K562 (cell line): ENCODE data around the gene PRKAG2. TPM values are rescaled to one million over a fixed set of nuclear protein-coding genes. Genes with fewer than 3 reads are reported as not detected.

ENCODE experiments used
- ATAC-seq: fragments of 200-7000 bp; cut with Tn5 transposase; 3 replicates; pipeline ENCODE4 v1.9.1; 2020; ENCODE audit warnings: moderate library complexity
- BruUV-seq: library from RNA; stranded (reverse); fragments of 400-500 nt; replicated peaks from 2 replicates; lab custom pipeline; 2021; lab: Mats Ljungman, UMichigan
- CTCF ChIA-PET: fragments of 300-600 bp; formaldehyde crosslinking; extraction: SDS; loops from one replicate; lab custom pipeline; 2021; ENCODE audit warnings: low intra/inter-chr PET ratio; lab: Yijun Ruan, JAX
- POLR2A ChIA-PET: fragments of 300-600, 350-650 bp; sonication (Branson Sonifier 250); formaldehyde crosslinking; extraction: SDS; loops from one replicate; lab custom pipeline; 2021; ENCODE audit warnings: antibody characterized with exemption, inconsistent platforms; lab: Yijun Ruan, JAX
- DNase-seq, 4 experiments: peaks; one replicate each; pipeline versions ENCODE4 v3.0.0 to v3.0.0-alpha.2; 2011 to 2018; ENCODE audit warnings: low spot score in 3 of 4, mixed read lengths in 3 of 4; ENCODE audit errors: extremely low read depth in 1 of 4
- FAIRE-seq: peaks from 2 replicates; lab custom pipeline; 2011; peaks lifted over from hg19 to GRCh38; lab: Jason Lieb, UNC
- H2AFZ ChIP-seq: 2 replicates; pipeline ENCODE4 v1.6.0; 2011; ENCODE audit warnings: low read depth, low read length, control low read depth, inconsistent platforms
- H3K27ac ChIP-seq: fragments of 200-600 bp; 3 replicates; pipeline ENCODE4 v1.8.0; 2011; ENCODE audit warnings: low read depth, mild to moderate bottlenecking, control low read depth, inconsistent platforms, low read length, moderate library complexity, mixed read lengths; ENCODE audit errors: extremely low read depth
- H3K27me3 ChIP-seq, 2 experiments: fragments of 300-600 bp in 1 of 2; 2 replicates in 1 of 2; 3 replicates in 1 of 2; pipeline versions ENCODE4 v1.6.0 to v1.8.0; 2011; ENCODE audit warnings: inconsistent platforms in 2 of 2, low read length in 2 of 2, mild to moderate bottlenecking in 1 of 2, mixed read lengths in 1 of 2, moderate library complexity in 1 of 2; ENCODE audit not compliant: control insufficient read depth in 2 of 2, insufficient read depth in 2 of 2
- H3K36me3 ChIP-seq: fragments of 300-600 bp; 3 replicates; pipeline ENCODE4 v1.8.0; 2011; ENCODE audit warnings: mild to moderate bottlenecking, low read length, inconsistent platforms; ENCODE audit not compliant: control insufficient read depth, insufficient read depth
- H3K4me1 ChIP-seq, 2 experiments: fragments of 200-600 bp in 1 of 2; replicated peaks in 1 of 2; 2 replicates in 1 of 2; 3 replicates in 1 of 2; pipeline versions ENCODE4 v1.5.1 to v1.8.0; 2011; ENCODE audit warnings: inconsistent platforms in 2 of 2, low read length in 2 of 2, mild to moderate bottlenecking in 1 of 2, mixed read lengths in 1 of 2, moderate library complexity in 1 of 2; ENCODE audit not compliant: control insufficient read depth in 2 of 2, insufficient read depth in 2 of 2
- H3K4me2 ChIP-seq: 2 replicates; pipeline ENCODE4 v1.6.1; 2011; ENCODE audit warnings: low read length, control low read depth, inconsistent platforms, mixed read lengths; ENCODE audit not compliant: insufficient read depth
- H3K4me3 ChIP-seq: fragments of 200-600 bp; sonication (generic), shearing (Covaris generic); 2 replicates; pipeline ENCODE4 v1.5.1; 2016; ENCODE audit warnings: control low read depth, inconsistent platforms
- H3K79me2 ChIP-seq: fragments of 200-600 bp; 3 replicates; pipeline ENCODE4 v1.8.0; 2011; ENCODE audit warnings: low read length, inconsistent platforms; ENCODE audit not compliant: control insufficient read depth, insufficient read depth
- H3K9ac ChIP-seq, 2 experiments: 2 replicates each; pipeline versions ENCODE4 v1.6.0 to v1.6.1; 2011; ENCODE audit warnings: low read depth in 2 of 2, low read length in 2 of 2, control low read depth in 1 of 2, inconsistent platforms in 1 of 2, mild to moderate bottlenecking in 1 of 2, mixed read lengths in 1 of 2; ENCODE audit not compliant: insufficient read depth in 1 of 2
- H3K9me1 ChIP-seq: one replicate; pipeline ENCODE4 v1.6.0; 2011; ENCODE audit warnings: inconsistent platforms, mild to moderate bottlenecking, low read length, moderate library complexity; ENCODE audit not compliant: control insufficient read depth, insufficient read depth
- H3K9me3 ChIP-seq: replicated peaks from 2 replicates; pipeline ENCODE4 v1.5.1; 2011; ENCODE audit warnings: low read depth, low read length, inconsistent platforms; ENCODE audit not compliant: control insufficient read depth, insufficient read depth
- H4K20me1 ChIP-seq: replicated peaks from 2 replicates; pipeline ENCODE4 v1.6.1; 2011; ENCODE audit warnings: low read length, inconsistent platforms, mixed read lengths; ENCODE audit not compliant: control insufficient read depth, insufficient read depth
- ARID1B ChIP-seq: fragments of 450-650 bp; IDR thresholded peaks from 2 replicates; pipeline ENCODE4 v1.6.1; 2016; ENCODE audit warnings: antibody characterized with exemption, mild to moderate bottlenecking, inconsistent platforms
- CAMTA2 ChIP-seq: fragments of 250-450 bp; sonication (Bioruptor Pico); conservative IDR thresholded peaks from 2 replicates; pipeline ENCODE4 v1.5.1; 2022
- EHMT2 ChIP-seq: fragments of 450-650 bp; IDR thresholded peaks from 2 replicates; pipeline ENCODE4 v1.6.1; 2018; ENCODE audit warnings: antibody characterized with exemption
- ESRRA ChIP-seq: fragments of 450-650 bp; IDR thresholded peaks from 2 replicates; pipeline ENCODE4 v1.6.1; 2014; ENCODE audit warnings: low read depth, mild to moderate bottlenecking, moderate library complexity, borderline replicate concordance
- MBD1 ChIP-seq: fragments of 250-450 bp; sonication (Bioruptor Pico); IDR thresholded peaks from 2 replicates; pipeline ENCODE4 v1.8.0; 2022; ENCODE audit warnings: inconsistent platforms
- MEF2D ChIP-seq: conservative IDR thresholded peaks from 2 replicates; pipeline ENCODE4 v1.6.1; 2016; ENCODE audit warnings: low read depth, missing genetic modification characterization, missing compliant biosample characterization
- NBN ChIP-seq: fragments of 450-650 bp; IDR thresholded peaks from 2 replicates; pipeline ENCODE4 v1.6.1; 2016; ENCODE audit warnings: low read depth, mild to moderate bottlenecking
- NCOA4 ChIP-seq: fragments of 450-650 bp; IDR thresholded peaks from 2 replicates; pipeline ENCODE4 v1.6.1; 2018; ENCODE audit warnings: mild to moderate bottlenecking; ENCODE audit not compliant: partially characterized antibody
- NFE2L1 ChIP-seq: fragments of 450-650 bp; IDR thresholded peaks from 2 replicates; pipeline ENCODE4 v1.6.1; 2016; ENCODE audit warnings: missing genetic modification characterization, low read depth, mild to moderate bottlenecking, missing compliant biosample characterization, moderate library complexity, borderline replicate concordance
- NFXL1 ChIP-seq: fragments of 450-650 bp; formaldehyde crosslinking; IDR thresholded peaks from 2 replicates; pipeline ENCODE4 v1.4.0; 2021; ENCODE audit warnings: mild to moderate bottlenecking
- NR0B1 ChIP-seq: fragments of 450-650 bp; IDR thresholded peaks from one replicate; pipeline ENCODE4 v1.6.1; 2018; ENCODE audit warnings: mild to moderate bottlenecking, moderate library complexity; ENCODE audit not compliant: partially characterized antibody
- NUFIP1 ChIP-seq: fragments of 450-650 bp; IDR thresholded peaks from 2 replicates; pipeline ENCODE4 v1.6.1; 2018; ENCODE audit not compliant: partially characterized antibody
- POLR2G ChIP-seq: fragments of 200-400 bp; formaldehyde crosslinking; IDR thresholded peaks from 2 replicates; pipeline ENCODE4 v1.6.1; 2017; ENCODE audit warnings: low read depth, mild to moderate bottlenecking, antibody characterized with exemption, low read length, moderate library complexity
- PRPF4 ChIP-seq: fragments of 200-400 bp; formaldehyde crosslinking; IDR thresholded peaks from one replicate; pipeline ENCODE4 v1.6.1; 2017; ENCODE audit warnings: low read length, low read depth, mild to moderate bottlenecking; ENCODE audit not compliant: insufficient read depth, poor library complexity, severe bottlenecking
- SRSF3 ChIP-seq: fragments of 200-400 bp; formaldehyde crosslinking; IDR thresholded peaks from 2 replicates; pipeline ENCODE4 v1.6.1; 2016; ENCODE audit warnings: mild to moderate bottlenecking, low read length, moderate library complexity; ENCODE audit not compliant: insufficient read depth
- TCF7L2 ChIP-seq: fragments of 150-350 bp; IDR thresholded peaks from 2 replicates; pipeline ENCODE4 v1.6.1; 2016; ENCODE audit warnings: low read depth, mild to moderate bottlenecking, low read length, moderate library complexity
- ZNF282 ChIP-seq: sonication (generic); formaldehyde crosslinking; IDR thresholded peaks from 2 replicates; pipeline ENCODE4 v1.8.1; 2023; ENCODE audit warnings: missing genetic modification reagents
- ZNF584 ChIP-seq: fragments of 200-800 bp; sonication (Bioruptor generic); IDR thresholded peaks from 2 replicates; pipeline ENCODE4 v1.6.1; 2016; ENCODE audit warnings: low read depth, mild to moderate bottlenecking, missing genetic modification characterization, missing compliant biosample characterization
- ZSCAN32 ChIP-seq: fragments of 450-650 bp; formaldehyde crosslinking; IDR thresholded peaks from 2 replicates; pipeline ENCODE4 v1.4.0; 2020; ENCODE audit warnings: mild to moderate bottlenecking, moderate library complexity
- WGBS: fragments of 100-300 bp; shearing (Covaris generic); methylation state at CpG from one replicate; pipeline ENCODE4 v1.1.6; 2016; ENCODE audit warnings: low coverage, mixed read lengths; ENCODE audit not compliant: insufficient coverage; ENCODE audit errors: missing lambda C conversion rate; 5-methylcytosine and 5-hydroxymethylcytosine counted together
- in situ Hi-C: fragments of 300-500 bp; cut with MboI; formaldehyde crosslinking; loops from 4 replicates; pipeline ENCODE4 v1.15.0; 2018; ENCODE audit warnings: inconsistent platforms, mixed read lengths
- intact Hi-C: fragments of 100-400 bp; cut with micrococcal nuclease; formaldehyde crosslinking; loops from 2 replicates; pipeline ENCODE4 v1.14.2; 2022
- polyA plus RNA-seq, 8 experiments: library from polyadenylated mRNA; depleted of rRNA in 4 of 8; stranded (reverse) in 5 of 8; unstranded in 3 of 8; fragments of >200 nt; fragmentation: Nextera tagmentation in 2 of 8; fragmentation: Illumina TruSeq in 1 of 8; extraction: Ambion mirVana in 2 of 8; extraction: Trizol in 1 of 8; gene quantifications; 2 replicates each; pipeline versions ENCODE4 v1.2.1 to v1.2.3, GENCODE V29; 2011 to 2014; ENCODE audit warnings: inconsistent platforms in 1 of 8, missing spikeins in 1 of 8
- total RNA-seq, 7 experiments: library from RNA; depleted of rRNA in 6 of 7; stranded (reverse); fragments of >200 nt in 6 of 7; fragmentation: Illumina TruSeq in 2 of 7; extraction: Trizol in 2 of 7; gene quantifications; 2 replicates each; pipeline versions ENCODE4 v1.2.1 to v1.2.3, GENCODE V29; 2011 to 2021; ENCODE audit warnings: low replicate concordance in 1 of 7

PRKAG2 gene
- total and polyA plus RNA-seq, 9 of the 15 experiments (the other 6 are each of a cell fraction or from before 2014, with no cell fraction given): 0.99 to 5.6 (median 3.3) TPM

GRCh38 chr7:151681726-151682125 is 195.2 kb downstream of the PRKAG2 start:
- no peak for ATAC-seq
- H3K9ac ChIP-seq: no peak overlapping the region
- no peak for DNase-seq
- in situ Hi-C loops: no loop called here
- no peaks in the 10 kb centered on the region for H3K9me1 ChIP-seq
- intact Hi-C loops: no loop called here
- H3K9me3 ChIP-seq: no peaks in the 10 kb centered on the region
- TF ChIP-seq NUFIP1 (no peak), PRPF4 (no peak), ESRRA (no peak), NR0B1 (no peak), SRSF3 (no peak), MEF2D (no peak), POLR2G (no peak), NBN (no peak), ZNF282 (CRISPR knock-in tag) (no peak), ARID1B (no peak), MBD1 (CRISPR knock-in tag) (no peak), ZSCAN32 (no peak), NCOA4 (no peak), ZNF584 (CRISPR knock-in tag) (no peak), NFE2L1 (no peak), EHMT2 (no peak), TCF7L2 (no peak), NFXL1 (no peak), CAMTA2 (CRISPR knock-in tag) (no peak)
- TF ChIP-seq, all 486 proteins: peak for 0
- ChIA-PET POLR2A (interaction anchor here (0.7 to 2.2 kb wide), 4 partner anchors 13 to 164 kb away, joined by 3 to 9 read pairs (median 4); no protein-coding TSS in a partner anchor), CTCF (no interaction called here)
- 0% methylated on average over 3 of the region's 3 CpGs for WGBS
- no peak overlapping the region for H3K4me2 ChIP-seq
- no TSS peak for BruUV-seq
- peaks cover 45 to 75% of the 10 kb centered on the region in 2 experiments for H3K27me3 ChIP-seq
- no peak overlapping the region for H3K4me3 ChIP-seq
- H3K36me3 ChIP-seq: no peaks in the 10 kb centered on the region
- FAIRE-seq: no peak
- no peaks in the 10 kb centered on the region for H3K79me2 ChIP-seq
- H4K20me1 ChIP-seq: no peaks in the 10 kb centered on the region
- H3K4me1 ChIP-seq: peaks cover 0 to 7% of the 10 kb centered on the region in 2 experiments; a peak in 1 of 5 replicates
- H3K27ac ChIP-seq: no peak overlapping the region
- H2AFZ ChIP-seq: no peak overlapping the region
